ENCODE measurements around the gene TAF3.

TAF3 gene

GRCh38 chr10:7876541-7877127, 58.3 kb downstream of the TAF3 start:
- TF ChIP-seq ZNF274 (IDR thresholded peaks at IDR 0.05; ENCODE audit: low read depth, low read length) (no peak), SUZ12 (IDR thresholded peaks at IDR 0.05; ENCODE audit: extremely low read depth, insufficient read depth, insufficient read length) (no peak), YY1 (IDR thresholded peaks at IDR 0.05; ENCODE audit: insufficient read depth, insufficient read length) (no peak)
- no peak overlapping the region for H3K9ac ChIP-seq (ENCODE audit: insufficient read length, low read depth)
- no peaks in the 10 kb centered on the region for H3K36me3 ChIP-seq (ENCODE audit: insufficient read depth, insufficient read length, low read length)
- no peak overlapping the region for H3K4me3 ChIP-seq (ENCODE audit: insufficient read length, low read depth)
- H3K9me3 ChIP-seq (ENCODE audit: insufficient read depth, low read length) = no peaks in the 10 kb centered on the region
- H3K4me1 ChIP-seq (ENCODE audit: insufficient read depth, insufficient read length) = no peaks in the 10 kb centered on the region
- no peak for DNase-seq (ENCODE audit: low read depth, low spot score)
- no peaks in the 10 kb centered on the region for H3K27me3 ChIP-seq (ENCODE audit: insufficient read depth, insufficient read length)

GRCh38 chr10:7881119-7881518, 62.8 kb downstream of the TAF3 start:
- no peak for TF ChIP-seq YY1 (IDR thresholded peaks at IDR 0.05; ENCODE audit: insufficient read depth, insufficient read length)
- no peak for TF ChIP-seq SUZ12 (IDR thresholded peaks at IDR 0.05; ENCODE audit: extremely low read depth, insufficient read depth, insufficient read length)
- no peak for TF ChIP-seq ZNF274 (IDR thresholded peaks at IDR 0.05; ENCODE audit: low read depth, low read length)
- DNase-seq (ENCODE audit: low read depth, low spot score) = no peak
- Histone ChIP-seq H3K4me1 (ENCODE audit: insufficient read depth, insufficient read length) (no peaks in the 10 kb centered on the region), H3K27me3 (ENCODE audit: insufficient read depth, insufficient read length) (no peaks in the 10 kb centered on the region), H3K9ac (ENCODE audit: insufficient read length, low read depth) (no peak overlapping the region), H3K4me3 (ENCODE audit: insufficient read length, low read depth) (no peak overlapping the region), H3K36me3 (ENCODE audit: insufficient read depth, insufficient read length, low read length) (no peaks in the 10 kb centered on the region), H3K9me3 (ENCODE audit: insufficient read depth, low read length) (no peaks in the 10 kb centered on the region)

GRCh38 chr10:7886056-7886455, 67.8 kb downstream of the TAF3 start:
- TF ChIP-seq ZNF274 (IDR thresholded peaks at IDR 0.05; ENCODE audit: low read depth, low read length) (no peak), SUZ12 (IDR thresholded peaks at IDR 0.05; ENCODE audit: extremely low read depth, insufficient read depth, insufficient read length) (no peak), YY1 (IDR thresholded peaks at IDR 0.05; ENCODE audit: insufficient read depth, insufficient read length) (no peak)
- DNase-seq (ENCODE audit: low read depth, low spot score) = no peak
- Histone ChIP-seq H3K4me3 (ENCODE audit: insufficient read length, low read depth) (no peak overlapping the region), H3K27me3 (ENCODE audit: insufficient read depth, insufficient read length) (no peaks in the 10 kb centered on the region), H3K4me1 (ENCODE audit: insufficient read depth, insufficient read length) (no peaks in the 10 kb centered on the region), H3K36me3 (ENCODE audit: insufficient read depth, insufficient read length, low read length) (no peaks in the 10 kb centered on the region), H3K9me3 (ENCODE audit: insufficient read depth, low read length) (no peaks in the 10 kb centered on the region), H3K9ac (ENCODE audit: insufficient read length, low read depth) (no peak overlapping the region)

- DNase-seq (ENCODE audit: low read depth, low spot score) = no peak
- no peaks in the 10 kb centered on the region for H3K9me3 ChIP-seq (ENCODE audit: insufficient read depth, low read length)
- no peak overlapping the region for H3K9ac ChIP-seq (ENCODE audit: insufficient read length, low read depth)
- H3K4me3 ChIP-seq (ENCODE audit: insufficient read length, low read depth) = no peak overlapping the region
- TF ChIP-seq ZNF274 (IDR thresholded peaks at IDR 0.05; ENCODE audit: low read depth, low read length) (no peak), YY1 (IDR thresholded peaks at IDR 0.05; ENCODE audit: insufficient read depth, insufficient read length) (no peak), SUZ12 (IDR thresholded peaks at IDR 0.05; ENCODE audit: extremely low read depth, insufficient read depth, insufficient read length) (no peak)
- no peaks in the 10 kb centered on the region for H3K4me1 ChIP-seq (ENCODE audit: insufficient read depth, insufficient read length)
- H3K27me3 ChIP-seq (ENCODE audit: insufficient read depth, insufficient read length) = no peaks in the 10 kb centered on the region
- H3K36me3 ChIP-seq (ENCODE audit: insufficient read depth, insufficient read length, low read length) = no peaks in the 10 kb centered on the region
Measured at GRCh38 chr10:7887174-7887816, 69.0 kb downstream of the TAF3 start.

GRCh38 chr10:7889947-7890542, 71.7 kb downstream of the TAF3 start:
- no peak for DNase-seq (ENCODE audit: low read depth, low spot score)
- Histone ChIP-seq H3K36me3 (ENCODE audit: insufficient read depth, insufficient read length, low read length) (no peaks in the 10 kb centered on the region), H3K4me1 (ENCODE audit: insufficient read depth, insufficient read length) (no peaks in the 10 kb centered on the region), H3K27me3 (ENCODE audit: insufficient read depth, insufficient read length) (no peaks in the 10 kb centered on the region), H3K9ac (ENCODE audit: insufficient read length, low read depth) (no peak overlapping the region), H3K4me3 (ENCODE audit: insufficient read length, low read depth) (no peak overlapping the region), H3K9me3 (ENCODE audit: insufficient read depth, low read length) (no peaks in the 10 kb centered on the region)
- TF ChIP-seq SUZ12 (IDR thresholded peaks at IDR 0.05; ENCODE audit: extremely low read depth, insufficient read depth, insufficient read length) (no peak), YY1 (IDR thresholded peaks at IDR 0.05; ENCODE audit: insufficient read depth, insufficient read length) (no peak)

- Histone ChIP-seq H3K9ac (ENCODE audit: insufficient read length, low read depth) (no peak overlapping the region), H3K9me3 (ENCODE audit: insufficient read depth, low read length) (no peaks in the 10 kb centered on the region), H3K27me3 (ENCODE audit: insufficient read depth, insufficient read length) (no peaks in the 10 kb centered on the region), H3K4me1 (ENCODE audit: insufficient read depth, insufficient read length) (no peaks in the 10 kb centered on the region), H3K36me3 (ENCODE audit: insufficient read depth, insufficient read length, low read length) (no peaks in the 10 kb centered on the region), H3K4me3 (ENCODE audit: insufficient read length, low read depth) (no peak overlapping the region)
- TF ChIP-seq ZNF274 (IDR thresholded peaks at IDR 0.05; ENCODE audit: low read depth, low read length) (no peak), SUZ12 (IDR thresholded peaks at IDR 0.05; ENCODE audit: extremely low read depth, insufficient read depth, insufficient read length) (no peak), YY1 (IDR thresholded peaks at IDR 0.05; ENCODE audit: insufficient read depth, insufficient read length) (no peak)
- no peak for DNase-seq (ENCODE audit: low read depth, low spot score)
Measured at GRCh38 chr10:7890781-7891180, 72.5 kb downstream of the TAF3 start.

GRCh38 chr10:7891634-7892033, 73.3 kb downstream of the TAF3 start:
- no peak for TF ChIP-seq SUZ12 (IDR thresholded peaks at IDR 0.05; ENCODE audit: extremely low read depth, insufficient read depth, insufficient read length)
- no peak for TF ChIP-seq YY1 (IDR thresholded peaks at IDR 0.05; ENCODE audit: insufficient read depth, insufficient read length)
- no peak for TF ChIP-seq ZNF274 (IDR thresholded peaks at IDR 0.05; ENCODE audit: low read depth, low read length)
- Histone ChIP-seq H3K27me3 (ENCODE audit: insufficient read depth, insufficient read length) (no peaks in the 10 kb centered on the region), H3K4me3 (ENCODE audit: insufficient read length, low read depth) (no peak overlapping the region), H3K9me3 (ENCODE audit: insufficient read depth, low read length) (no peaks in the 10 kb centered on the region), H3K9ac (ENCODE audit: insufficient read length, low read depth) (no peak overlapping the region), H3K36me3 (ENCODE audit: insufficient read depth, insufficient read length, low read length) (peaks cover 4% of the 10 kb centered on the region), H3K4me1 (ENCODE audit: insufficient read depth, insufficient read length) (no peaks in the 10 kb centered on the region)
- no peak for DNase-seq (ENCODE audit: low read depth, low spot score)

Data from NT2/D1 (cell line).